GM19193 (cell line): ENCODE measurements around the gene ST6GALNAC3.

ENCODE experiments used
- POLR2A ChIP-seq: IDR thresholded peaks from 4 replicates; pipeline ENCODE4 v1.6.1; 2011; ENCODE audit not compliant: insufficient read depth, insufficient read length; ENCODE audit errors: extremely low read depth

Gene ST6GALNAC3

GRCh38 chr1:76543495-76543894 lies 468.9 kb downstream of the ST6GALNAC3 start:
- TF ChIP-seq POLR2A: no peak

GRCh38 chr1:76546354-76546933 lies 471.9 kb downstream of the ST6GALNAC3 start:
- no peak for TF ChIP-seq POLR2A

GRCh38 chr1:76547916-76548315 lies 473.4 kb downstream of the ST6GALNAC3 start:
- TF ChIP-seq POLR2A: no peak

GRCh38 chr1:76548513-76549100 lies 474.1 kb downstream of the ST6GALNAC3 start:
- no peak for TF ChIP-seq POLR2A

GRCh38 chr1:76554283-76554682 lies 479.7 kb downstream of the ST6GALNAC3 start:
- TF ChIP-seq POLR2A: no peak

GRCh38 chr1:76562292-76562691 lies 487.7 kb downstream of the ST6GALNAC3 start:
- no peak for TF ChIP-seq POLR2A

- no peak for TF ChIP-seq POLR2A
These were observed 494.2 kb downstream of the ST6GALNAC3 start for GRCh38 chr1:76568573-76569238.

GRCh38 chr1:76571248-76571647 lies 496.7 kb downstream of the ST6GALNAC3 start:
- TF ChIP-seq POLR2A: no peak

- TF ChIP-seq POLR2A: no peak
These were observed 497.7 kb downstream of the ST6GALNAC3 start for GRCh38 chr1:76572229-76572628.

GRCh38 chr1:76576876-76577524 lies 502.5 kb downstream of the ST6GALNAC3 start:
- TF ChIP-seq POLR2A: no peak

- TF ChIP-seq POLR2A: no peak
These were observed 503.1 kb downstream of the ST6GALNAC3 start for GRCh38 chr1:76577525-76578185.

GRCh38 chr1:76580206-76580605 lies 505.7 kb downstream of the ST6GALNAC3 start:
- no peak for TF ChIP-seq POLR2A

GRCh38 chr1:76581712-76582111 lies 507.2 kb downstream of the ST6GALNAC3 start:
- TF ChIP-seq POLR2A: no peak

GRCh38 chr1:76583235-76583868 lies 508.8 kb downstream of the ST6GALNAC3 start:
- TF ChIP-seq POLR2A: no peak
